ENCODE results near the gene CAPZA3. TPM values are rescaled to one million over a fixed set of nuclear protein-coding genes. Genes with fewer than 3 reads are reported as not detected.
A peak's percentile ranks its signal among the peaks of the same experiment; 100 is the strongest.

CAPZA3 gene
- total and polyA plus RNA-seq, 2 experiments from 2014 or later: not detected

DNA sequence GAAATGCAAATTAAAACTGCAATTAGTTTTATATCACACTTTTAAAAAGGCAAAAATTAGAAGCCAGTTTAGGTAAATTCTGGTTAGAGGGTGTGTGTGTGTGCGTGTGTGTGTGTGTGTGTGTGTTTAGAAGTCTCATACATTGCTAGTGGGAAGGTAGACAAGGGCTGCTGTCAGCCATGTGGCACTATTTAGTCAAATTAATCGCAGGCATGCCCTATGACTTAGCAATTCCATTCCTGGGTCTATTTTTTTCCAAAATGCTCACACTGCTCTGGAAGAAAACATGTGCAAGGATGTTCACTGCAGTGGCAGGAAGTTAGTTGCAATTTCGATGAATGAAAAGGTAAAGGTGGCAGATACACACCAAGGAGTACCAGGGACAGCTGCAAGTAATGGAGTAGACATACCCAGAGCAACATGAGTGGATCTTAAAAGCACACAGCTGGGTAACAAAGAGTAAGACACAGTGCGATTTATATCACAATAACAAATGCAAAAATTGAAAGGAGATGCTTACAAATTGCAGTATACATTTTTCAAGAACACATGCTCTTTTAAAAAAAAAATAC is 11.6 kb downstream of the CAPZA3 start (continued):
- TF ChIP-seq EZH2 (IDR thresholded peaks at IDR 0.05; ENCODE audit: low read depth, unreplicated experiment) (no peak), ZNF331 (CRISPR knock-in tag; IDR thresholded peaks at IDR 0.05; ENCODE audit: low read depth) (no peak)

DNA sequence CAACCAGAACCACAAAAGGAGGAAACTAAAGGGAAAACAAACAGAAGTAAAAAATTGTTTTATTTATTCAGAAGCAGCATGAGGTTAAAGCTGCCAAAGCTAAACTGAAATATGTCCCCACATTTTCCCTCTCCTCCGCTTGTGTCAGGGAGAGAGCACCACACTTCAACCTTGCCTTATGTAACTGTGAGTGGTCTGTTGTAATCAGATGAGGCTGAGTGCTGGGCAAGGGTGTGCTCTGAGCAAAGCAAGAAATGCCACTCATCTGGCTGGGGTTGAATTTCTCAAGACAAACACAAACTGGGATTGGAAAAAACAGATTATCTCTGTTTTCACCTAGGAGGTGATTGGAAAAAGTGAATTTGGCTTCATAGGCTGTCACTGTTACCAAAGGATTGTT is 12.2 kb downstream of the CAPZA3 start:
- peak; percentile 13; the same call in 1 of the 3 replicates for ATAC-seq
- no peaks in the 10 kb centered on the region for H3K9me2 ChIP-seq (ENCODE audit: insufficient read depth)
- no peaks in the 10 kb centered on the region for H3F3A ChIP-seq (replicated peaks; ENCODE audit: low read depth)
- DNase-seq (ENCODE audit: low spot score): peak; percentile 14
- Mint-ChIP-seq H3K27me3 (ENCODE audit: insufficient read depth, low read depth, poor library complexity) (peaks cover 4% of the 10 kb centered on the region), H3K4me3 (no peak overlapping the region), H3K27ac (peak overlapping the region; percentile 5), H3K36me3 (ENCODE audit: low read depth) (no peaks in the 10 kb centered on the region; the same call in 2 of the 3 replicates), H3K4me1 (peaks cover 56% of the 10 kb centered on the region), H3K9me3 (no peaks in the 10 kb centered on the region; the same call in 2 of the 3 replicates)
- H3K36me3 ChIP-seq (ENCODE audit: insufficient read depth): no peaks in the 10 kb centered on the region
- no peaks in the 10 kb centered on the region for H3K27me3 ChIP-seq (ENCODE audit: insufficient read depth)
- H3K79me2 ChIP-seq (replicated peaks; ENCODE audit: insufficient read depth): no peaks in the 10 kb centered on the region
- TF ChIP-seq, protein P1, sequence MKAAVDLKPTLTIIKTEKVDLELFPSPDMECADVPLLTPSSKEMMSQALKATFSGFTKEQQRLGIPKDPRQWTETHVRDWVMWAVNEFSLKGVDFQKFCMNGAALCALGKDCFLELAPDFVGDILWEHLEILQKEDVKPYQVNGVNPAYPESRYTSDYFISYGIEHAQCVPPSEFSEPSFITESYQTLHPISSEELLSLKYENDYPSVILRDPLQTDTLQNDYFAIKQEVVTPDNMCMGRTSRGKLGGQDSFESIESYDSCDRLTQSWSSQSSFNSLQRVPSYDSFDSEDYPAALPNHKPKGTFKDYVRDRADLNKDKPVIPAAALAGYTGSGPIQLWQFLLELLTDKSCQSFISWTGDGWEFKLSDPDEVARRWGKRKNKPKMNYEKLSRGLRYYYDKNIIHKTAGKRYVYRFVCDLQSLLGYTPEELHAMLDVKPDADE (IDR thresholded peaks at IDR 0.05): no peak
- no peak for TF ChIP-seq NANOG (IDR thresholded peaks at IDR 0.05; ENCODE audit: borderline replicate concordance)
- TF ChIP-seq EZH2phosphoT487 (IDR thresholded peaks at IDR 0.05; ENCODE audit: unreplicated experiment): no peak
- no peak for TF ChIP-seq JUNB (IDR thresholded peaks at IDR 0.05; ENCODE audit: unreplicated experiment)
- TF ChIP-seq ZNF114 (CRISPR knock-in tag; IDR thresholded peaks at IDR 0.05): no peak
- TF ChIP-seq, protein P2, sequence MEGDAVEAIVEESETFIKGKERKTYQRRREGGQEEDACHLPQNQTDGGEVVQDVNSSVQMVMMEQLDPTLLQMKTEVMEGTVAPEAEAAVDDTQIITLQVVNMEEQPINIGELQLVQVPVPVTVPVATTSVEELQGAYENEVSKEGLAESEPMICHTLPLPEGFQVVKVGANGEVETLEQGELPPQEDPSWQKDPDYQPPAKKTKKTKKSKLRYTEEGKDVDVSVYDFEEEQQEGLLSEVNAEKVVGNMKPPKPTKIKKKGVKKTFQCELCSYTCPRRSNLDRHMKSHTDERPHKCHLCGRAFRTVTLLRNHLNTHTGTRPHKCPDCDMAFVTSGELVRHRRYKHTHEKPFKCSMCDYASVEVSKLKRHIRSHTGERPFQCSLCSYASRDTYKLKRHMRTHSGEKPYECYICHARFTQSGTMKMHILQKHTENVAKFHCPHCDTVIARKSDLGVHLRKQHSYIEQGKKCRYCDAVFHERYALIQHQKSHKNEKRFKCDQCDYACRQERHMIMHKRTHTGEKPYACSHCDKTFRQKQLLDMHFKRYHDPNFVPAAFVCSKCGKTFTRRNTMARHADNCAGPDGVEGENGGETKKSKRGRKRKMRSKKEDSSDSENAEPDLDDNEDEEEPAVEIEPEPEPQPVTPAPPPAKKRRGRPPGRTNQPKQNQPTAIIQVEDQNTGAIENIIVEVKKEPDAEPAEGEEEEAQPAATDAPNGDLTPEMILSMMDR (conservative IDR thresholded peaks at IDR 0.05; ENCODE audit: low read depth in 2 of 2): no peak
- TF ChIP-seq STAT1 (IDR thresholded peaks at IDR 0.05; ENCODE audit: unreplicated experiment): no peak
- peaks cover 41% of the 10 kb centered on the region for H3K4me1 ChIP-seq (ENCODE audit: insufficient read depth)
- H3K27ac ChIP-seq (ENCODE audit: low read depth): no peak overlapping the region
- H2AFZ ChIP-seq: no peak overlapping the region
- no peak overlapping the region for H3K4me2 ChIP-seq
- H3K4me3 ChIP-seq: no peak overlapping the region
- no peaks in the 10 kb centered on the region for H4K20me1 ChIP-seq (replicated peaks; ENCODE audit: insufficient read depth)

DNA sequence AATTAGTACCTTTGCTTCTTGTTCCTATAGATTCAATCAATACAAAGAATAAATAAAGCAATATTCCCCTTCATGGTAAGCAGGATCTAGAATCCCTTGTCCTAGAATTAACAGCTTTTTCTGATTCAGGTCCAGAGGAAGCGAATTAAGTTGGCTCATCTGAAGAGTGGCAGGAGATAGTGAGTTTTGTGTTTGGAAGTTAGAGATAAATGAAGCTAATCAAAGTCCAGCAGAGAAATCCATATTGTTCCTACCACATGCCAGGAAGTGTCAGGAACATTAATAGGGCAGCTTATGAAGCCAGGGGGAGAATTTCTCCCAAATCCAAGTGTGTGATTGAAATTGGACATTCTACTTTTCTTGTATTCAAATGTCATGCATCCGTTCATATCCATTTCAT is 13.9 kb downstream of the CAPZA3 start:
- Mint-ChIP-seq H3K27me3 (ENCODE audit: insufficient read depth, low read depth, poor library complexity) (peaks cover 4% of the 10 kb centered on the region), H3K36me3 (ENCODE audit: low read depth) (no peaks in the 10 kb centered on the region; the same call in 2 of the 3 replicates), H3K9me3 (no peaks in the 10 kb centered on the region; the same call in 2 of the 3 replicates), H3K27ac (no peak overlapping the region), H3K4me1 (peaks cover 56% of the 10 kb centered on the region), H3K4me3 (no peak overlapping the region)
- no peaks in the 10 kb centered on the region for H3K36me3 ChIP-seq (ENCODE audit: insufficient read depth)
- H4K20me1 ChIP-seq (replicated peaks; ENCODE audit: insufficient read depth): no peaks in the 10 kb centered on the region
- no peaks in the 10 kb centered on the region for H3K79me2 ChIP-seq (replicated peaks; ENCODE audit: insufficient read depth)
- no peaks in the 10 kb centered on the region for H3K27me3 ChIP-seq (ENCODE audit: insufficient read depth)
- no peak overlapping the region for H3K4me3 ChIP-seq
- peaks cover 41% of the 10 kb centered on the region for H3K4me1 ChIP-seq (ENCODE audit: insufficient read depth)
- 0 out of 2 replicates have a peak overlapping the region, but pooled peaks have one; percentile 39 for H3K4me2 ChIP-seq
- no peak overlapping the region for H2AFZ ChIP-seq
- no peaks in the 10 kb centered on the region for H3F3A ChIP-seq (replicated peaks; ENCODE audit: low read depth)
- peak overlapping the region; percentile 77 for H3K27ac ChIP-seq (ENCODE audit: low read depth)
- DNase-seq (ENCODE audit: low spot score) (no peak), ATAC-seq (no peak)
- H3K9me2 ChIP-seq (ENCODE audit: insufficient read depth): no peaks in the 10 kb centered on the region
- TF ChIP-seq, protein P3, sequence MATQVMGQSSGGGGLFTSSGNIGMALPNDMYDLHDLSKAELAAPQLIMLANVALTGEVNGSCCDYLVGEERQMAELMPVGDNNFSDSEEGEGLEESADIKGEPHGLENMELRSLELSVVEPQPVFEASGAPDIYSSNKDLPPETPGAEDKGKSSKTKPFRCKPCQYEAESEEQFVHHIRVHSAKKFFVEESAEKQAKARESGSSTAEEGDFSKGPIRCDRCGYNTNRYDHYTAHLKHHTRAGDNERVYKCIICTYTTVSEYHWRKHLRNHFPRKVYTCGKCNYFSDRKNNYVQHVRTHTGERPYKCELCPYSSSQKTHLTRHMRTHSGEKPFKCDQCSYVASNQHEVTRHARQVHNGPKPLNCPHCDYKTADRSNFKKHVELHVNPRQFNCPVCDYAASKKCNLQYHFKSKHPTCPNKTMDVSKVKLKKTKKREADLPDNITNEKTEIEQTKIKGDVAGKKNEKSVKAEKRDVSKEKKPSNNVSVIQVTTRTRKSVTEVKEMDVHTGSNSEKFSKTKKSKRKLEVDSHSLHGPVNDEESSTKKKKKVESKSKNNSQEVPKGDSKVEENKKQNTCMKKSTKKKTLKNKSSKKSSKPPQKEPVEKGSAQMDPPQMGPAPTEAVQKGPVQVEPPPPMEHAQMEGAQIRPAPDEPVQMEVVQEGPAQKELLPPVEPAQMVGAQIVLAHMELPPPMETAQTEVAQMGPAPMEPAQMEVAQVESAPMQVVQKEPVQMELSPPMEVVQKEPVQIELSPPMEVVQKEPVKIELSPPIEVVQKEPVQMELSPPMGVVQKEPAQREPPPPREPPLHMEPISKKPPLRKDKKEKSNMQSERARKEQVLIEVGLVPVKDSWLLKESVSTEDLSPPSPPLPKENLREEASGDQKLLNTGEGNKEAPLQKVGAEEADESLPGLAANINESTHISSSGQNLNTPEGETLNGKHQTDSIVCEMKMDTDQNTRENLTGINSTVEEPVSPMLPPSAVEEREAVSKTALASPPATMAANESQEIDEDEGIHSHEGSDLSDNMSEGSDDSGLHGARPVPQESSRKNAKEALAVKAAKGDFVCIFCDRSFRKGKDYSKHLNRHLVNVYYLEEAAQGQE (IDR thresholded peaks at IDR 0.05; ENCODE audit: unreplicated experiment): no peak
- TF ChIP-seq CREB1 (CRISPR knock-in tag; IDR thresholded peaks at IDR 0.05; ENCODE audit: low read depth) (no peak), NANOG (IDR thresholded peaks at IDR 0.05; ENCODE audit: borderline replicate concordance) (no peak)
